ENCODE data around the gene BMPR1B.

DNA sequence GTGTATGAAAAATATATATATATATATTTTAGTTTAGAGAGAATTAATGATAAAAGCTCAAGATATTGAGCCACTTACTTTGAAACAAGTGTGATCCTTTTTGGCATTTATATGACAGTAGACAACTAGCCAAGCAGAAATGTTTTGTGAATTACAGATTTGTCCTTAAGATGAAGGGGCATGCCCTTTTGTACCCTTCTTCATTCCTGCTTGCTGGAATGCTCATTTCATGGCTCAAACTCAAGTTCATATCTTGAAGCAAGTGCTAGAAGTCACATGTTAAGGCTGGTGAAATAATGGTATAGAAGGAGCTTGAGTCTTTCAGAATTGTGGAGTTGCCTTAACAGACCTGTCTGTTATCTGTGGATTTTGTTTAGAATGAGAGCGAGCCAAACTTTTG lies 203.0 kb downstream of the BMPR1B start:
- TF ChIP-seq, protein P1, sequence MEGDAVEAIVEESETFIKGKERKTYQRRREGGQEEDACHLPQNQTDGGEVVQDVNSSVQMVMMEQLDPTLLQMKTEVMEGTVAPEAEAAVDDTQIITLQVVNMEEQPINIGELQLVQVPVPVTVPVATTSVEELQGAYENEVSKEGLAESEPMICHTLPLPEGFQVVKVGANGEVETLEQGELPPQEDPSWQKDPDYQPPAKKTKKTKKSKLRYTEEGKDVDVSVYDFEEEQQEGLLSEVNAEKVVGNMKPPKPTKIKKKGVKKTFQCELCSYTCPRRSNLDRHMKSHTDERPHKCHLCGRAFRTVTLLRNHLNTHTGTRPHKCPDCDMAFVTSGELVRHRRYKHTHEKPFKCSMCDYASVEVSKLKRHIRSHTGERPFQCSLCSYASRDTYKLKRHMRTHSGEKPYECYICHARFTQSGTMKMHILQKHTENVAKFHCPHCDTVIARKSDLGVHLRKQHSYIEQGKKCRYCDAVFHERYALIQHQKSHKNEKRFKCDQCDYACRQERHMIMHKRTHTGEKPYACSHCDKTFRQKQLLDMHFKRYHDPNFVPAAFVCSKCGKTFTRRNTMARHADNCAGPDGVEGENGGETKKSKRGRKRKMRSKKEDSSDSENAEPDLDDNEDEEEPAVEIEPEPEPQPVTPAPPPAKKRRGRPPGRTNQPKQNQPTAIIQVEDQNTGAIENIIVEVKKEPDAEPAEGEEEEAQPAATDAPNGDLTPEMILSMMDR (IDR thresholded peaks at IDR 0.05; ENCODE audit: low read depth, low read length, poor library complexity, severe bottlenecking), result no peak
- TF ChIP-seq EZH2phosphoT487 (IDR thresholded peaks at IDR 0.05; ENCODE audit: borderline replicate concordance, low read length), result no peak

All from DOHH2 (cell line).